Dermis microvascular lymphatic vessel endothelial cell (primary cell): ENCODE data around the gene MRPS6. TPM values are rescaled to one million over a fixed set of nuclear protein-coding genes. Genes with fewer than 3 reads are reported as not detected.

Experiments
- DNase-seq, 2 donors: peaks; one replicate each; pipeline versions ENCODE4 v3.0.0 to v3.0.0-alpha.2; 2010; ENCODE audit warnings: low read depth in 2 of 2
- total RNA-seq: library from RNA; depleted of rRNA; stranded (reverse); fragments of >200 nt; gene quantifications from 2 replicates; pipeline ENCODE4 v1.2.1, GENCODE V29; 2014

Gene MRPS6
- total RNA-seq, 1 donor from 2014 or later: 9.5 TPM

DNA sequence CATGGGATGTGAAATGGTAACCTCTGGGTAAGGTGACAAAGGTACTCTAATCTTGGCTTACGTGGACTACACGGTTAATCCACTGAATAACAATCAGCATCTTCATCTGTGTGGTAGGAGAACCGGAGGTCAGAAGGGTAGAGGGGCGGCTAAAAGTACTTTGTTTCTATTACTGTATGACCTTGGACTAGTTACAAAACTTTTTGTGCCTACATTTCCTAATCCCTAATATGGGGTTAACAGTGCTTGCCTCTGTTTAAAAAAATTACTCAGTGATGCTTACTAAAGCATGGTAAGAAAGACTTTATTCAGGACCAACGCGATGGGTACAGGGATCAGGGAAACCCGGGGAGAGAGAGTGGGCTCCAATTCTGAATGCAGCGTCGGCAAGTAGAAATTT lies 1.7 kb upstream of the MRPS6 start:
- DNase-seq: no peak

DNA sequence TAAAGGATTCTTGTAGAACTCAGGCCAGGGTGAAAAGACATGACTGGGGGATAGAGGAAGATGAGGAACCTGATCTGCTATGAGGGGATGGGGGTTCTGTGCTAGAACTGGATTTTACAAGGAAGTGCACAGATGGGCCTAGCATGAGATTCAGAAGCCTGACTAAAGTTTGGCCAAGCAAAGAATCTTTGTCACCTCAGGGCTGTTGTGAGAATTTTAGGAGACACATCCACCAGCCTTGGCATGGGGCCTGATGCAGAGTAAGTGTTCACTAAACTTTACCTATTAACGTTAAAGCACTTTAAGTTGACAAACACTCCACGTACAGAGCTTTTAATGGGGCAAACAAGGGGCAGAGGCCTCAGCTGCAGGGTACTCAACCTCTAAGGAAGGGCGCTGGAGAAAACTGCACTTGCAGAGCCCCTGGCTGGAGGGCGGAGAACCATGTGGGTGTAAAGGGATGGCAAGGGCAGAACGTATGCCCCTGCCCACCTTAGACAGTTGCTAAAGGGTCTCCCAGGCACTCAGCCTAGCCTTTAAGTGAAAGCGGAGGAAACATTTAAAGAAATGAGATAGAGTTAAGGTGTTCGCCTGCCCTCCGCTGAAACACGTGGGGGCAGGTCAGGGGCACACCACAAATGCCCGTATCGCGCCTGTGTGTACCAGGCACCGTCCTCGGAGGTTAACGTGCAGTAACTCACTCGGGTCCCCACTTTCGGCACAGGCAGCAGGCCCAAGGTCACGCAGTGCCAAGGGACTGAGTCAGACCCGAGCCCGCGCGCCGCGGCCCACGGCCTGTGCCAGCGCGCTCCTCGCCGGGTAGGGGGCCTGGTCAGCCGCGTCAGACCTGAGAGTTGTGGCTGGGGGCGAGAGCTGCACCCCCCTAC lies 990 bp upstream of the MRPS6 start:
- DNase-seq: no peak

DNA sequence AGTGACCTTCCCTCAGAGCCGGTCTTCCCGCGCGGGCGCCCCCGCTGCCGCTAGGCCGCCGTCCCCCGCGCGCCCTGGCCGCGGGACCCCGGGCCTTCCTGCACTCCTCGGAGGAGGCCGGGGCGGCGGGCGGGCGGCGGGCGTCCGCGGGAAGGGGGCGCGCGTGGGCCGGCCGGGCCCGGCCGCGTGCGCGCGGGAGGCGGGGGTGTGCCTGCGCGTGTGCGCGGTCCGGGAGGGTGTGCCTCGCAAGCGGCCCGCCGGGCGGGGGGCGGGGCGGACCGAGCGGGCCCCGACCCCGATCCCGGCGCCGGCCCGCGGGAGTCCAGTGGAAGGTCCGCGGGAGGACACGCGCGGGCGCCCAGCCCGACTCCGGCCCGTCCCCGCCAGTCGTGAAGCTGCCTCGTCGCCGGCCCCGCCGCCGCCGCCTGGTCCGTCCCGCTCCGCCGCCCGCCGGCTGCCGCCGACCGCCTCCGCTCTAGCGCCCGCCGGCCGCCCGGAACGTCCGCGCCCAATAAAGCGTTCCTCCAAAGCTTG lies 438 bp downstream of the MRPS6 start:
- peak in 1 of 2 donors; percentile 50 for DNase-seq

DNA sequence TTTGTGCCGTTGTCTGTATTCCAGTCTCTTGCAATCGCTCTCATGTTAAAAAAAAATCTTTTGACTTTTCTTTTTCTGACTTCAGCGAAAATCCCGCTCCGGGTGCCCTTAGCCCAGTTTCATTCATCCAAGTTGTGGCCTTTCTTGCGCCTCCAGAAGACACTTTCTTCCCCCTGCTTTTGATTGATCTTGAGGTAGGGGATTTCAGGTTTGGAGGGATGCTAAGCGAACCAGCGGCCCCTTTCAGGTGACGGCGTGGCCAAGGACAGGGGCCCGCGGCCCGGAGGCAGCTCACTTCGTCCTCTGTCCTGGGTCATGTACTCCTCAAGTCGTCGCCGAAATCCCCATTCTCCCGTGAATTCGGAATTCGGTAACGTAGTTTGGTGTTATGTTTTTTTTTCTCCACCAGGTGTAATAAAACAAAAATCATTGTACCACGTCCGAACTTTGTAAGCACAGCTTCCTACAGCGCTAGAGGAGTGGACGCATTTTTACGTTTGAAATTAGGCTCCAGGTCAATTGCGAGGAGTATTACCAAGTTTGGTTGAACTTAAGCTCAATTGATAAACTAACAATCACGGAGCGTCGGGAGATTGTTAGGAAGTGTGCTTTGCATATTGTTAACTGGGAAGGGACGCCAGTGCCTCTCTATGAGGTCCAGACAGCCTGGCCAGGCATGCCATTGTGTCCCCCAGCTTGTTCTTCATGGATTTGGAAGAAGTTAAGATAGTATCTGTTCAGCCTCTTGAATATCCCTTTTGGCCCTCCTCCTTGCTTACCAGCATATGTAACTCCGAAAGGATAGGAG lies 1.1 kb downstream of the MRPS6 start:
- DNase-seq: peak in 1 of 2 donors; percentile 17

DNA sequence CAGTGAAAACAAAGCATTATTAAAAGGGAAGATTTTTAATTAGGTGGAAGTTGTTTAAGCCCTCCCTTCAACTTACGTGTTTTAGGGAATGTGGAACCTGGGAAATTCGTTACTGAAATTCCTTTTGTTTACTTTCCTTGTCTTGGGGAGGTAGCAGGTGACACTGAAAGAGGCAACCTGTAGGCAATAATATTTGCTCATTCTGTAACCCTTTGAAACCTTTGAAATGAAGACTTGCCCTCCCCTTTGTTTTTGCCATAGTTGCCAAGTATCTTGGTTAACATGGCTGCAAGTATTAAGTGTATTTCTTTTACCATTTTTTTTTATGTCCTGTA lies 1.7 kb downstream of the MRPS6 start:
- no peak for DNase-seq

DNA sequence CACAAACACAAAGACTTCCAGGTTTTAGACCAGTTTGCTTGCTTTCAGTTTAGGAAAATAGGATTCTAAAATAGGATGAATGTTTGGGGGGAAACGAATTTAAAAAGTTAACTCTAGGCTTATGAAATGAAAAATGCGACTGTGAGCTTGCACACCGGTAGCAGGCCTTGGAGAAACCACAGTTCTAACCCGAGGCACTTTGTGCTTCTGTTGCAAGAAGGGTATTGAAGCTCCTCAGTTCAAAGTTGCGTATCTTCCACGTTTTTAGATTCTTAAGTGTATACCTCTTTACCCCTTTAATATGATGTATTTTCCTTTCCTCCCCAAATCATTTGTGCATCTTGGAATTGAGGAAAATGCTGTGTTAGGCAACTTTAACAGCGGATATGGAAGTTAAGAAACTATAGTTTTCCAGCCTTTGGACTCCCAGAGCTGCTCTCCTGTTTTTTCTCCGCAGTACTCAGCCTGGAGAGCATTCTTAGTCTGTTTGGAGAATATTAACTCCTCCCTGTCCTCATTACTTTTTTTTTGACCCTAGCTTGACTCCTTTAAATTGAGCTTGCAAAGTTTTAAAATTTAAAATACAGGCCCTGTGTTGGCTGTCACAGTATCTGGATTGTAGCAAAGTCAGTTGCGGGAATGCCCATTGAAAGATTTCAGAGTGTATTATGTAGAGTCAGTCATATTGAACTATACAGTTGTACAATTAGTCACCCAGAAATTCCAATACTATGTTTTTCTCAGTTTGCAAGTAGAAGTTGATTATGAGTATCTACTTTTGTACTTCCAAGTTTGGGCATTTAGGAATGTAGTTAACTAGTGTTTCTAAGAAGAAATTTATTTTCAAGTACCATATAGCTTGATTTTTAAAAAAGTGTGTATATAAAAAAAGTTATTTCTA lies 2.6 kb downstream of the MRPS6 start:
- no peak for DNase-seq

DNA sequence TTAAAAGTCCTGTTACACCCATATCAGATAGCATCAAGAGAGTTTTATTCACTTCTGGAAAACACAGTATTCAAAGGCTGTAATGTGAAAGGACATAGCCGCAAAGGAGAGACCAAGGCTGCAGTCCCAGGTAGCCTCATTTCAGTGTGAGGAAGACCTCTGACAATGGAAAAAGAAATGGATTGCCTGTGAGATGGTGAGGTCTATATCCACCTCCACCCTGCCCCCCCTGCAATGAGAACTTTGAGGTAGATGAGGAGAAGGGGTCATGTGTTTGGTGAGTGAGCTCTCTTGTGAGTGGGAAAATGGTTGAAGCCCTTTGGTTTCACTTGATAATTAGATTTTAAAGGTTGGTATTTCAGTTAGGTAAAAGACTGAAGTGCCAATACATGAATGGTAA lies 3.5 kb downstream of the MRPS6 start:
- no peak for DNase-seq

DNA sequence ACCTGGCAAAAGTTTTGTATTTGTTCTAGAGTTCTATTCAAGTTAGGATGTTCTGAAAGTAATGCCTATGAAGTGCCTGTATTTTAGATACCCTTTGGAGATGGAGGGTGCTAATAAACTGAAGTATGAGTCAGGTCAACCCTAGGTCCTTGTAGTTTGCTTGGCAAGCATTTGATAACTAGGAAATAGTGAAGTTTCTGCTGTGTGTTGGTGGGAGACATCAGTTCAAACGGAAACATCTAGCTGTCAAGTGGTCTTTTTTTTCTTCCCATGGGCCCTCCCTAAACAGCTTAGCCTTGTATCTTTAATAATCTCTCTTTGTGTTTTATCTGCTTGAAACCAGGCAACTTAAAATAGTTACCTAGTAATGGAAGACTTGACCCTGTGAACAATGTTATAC lies 4.5 kb downstream of the MRPS6 start:
- no peak for DNase-seq

DNA sequence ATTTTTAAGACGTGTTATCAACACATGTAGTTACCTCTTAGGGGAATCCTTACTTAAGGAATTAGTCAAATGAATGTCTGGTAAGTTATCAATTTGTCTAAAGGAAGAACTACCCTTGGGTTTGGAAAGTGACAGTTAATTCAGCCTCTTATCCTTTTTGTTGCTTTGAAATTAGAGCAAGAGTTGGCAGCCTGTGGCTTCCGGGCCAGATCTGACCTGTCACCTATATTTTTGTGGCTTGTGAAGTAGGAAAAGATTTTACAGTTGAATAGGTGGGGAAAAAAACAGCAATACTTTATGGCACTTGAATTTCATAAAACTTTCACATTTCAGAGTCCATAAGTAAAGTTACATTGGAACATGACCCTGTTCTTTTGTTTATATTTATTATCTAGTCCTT lies 5.5 kb downstream of the MRPS6 start:
- DNase-seq: peak; percentile 45 to 56

DNA sequence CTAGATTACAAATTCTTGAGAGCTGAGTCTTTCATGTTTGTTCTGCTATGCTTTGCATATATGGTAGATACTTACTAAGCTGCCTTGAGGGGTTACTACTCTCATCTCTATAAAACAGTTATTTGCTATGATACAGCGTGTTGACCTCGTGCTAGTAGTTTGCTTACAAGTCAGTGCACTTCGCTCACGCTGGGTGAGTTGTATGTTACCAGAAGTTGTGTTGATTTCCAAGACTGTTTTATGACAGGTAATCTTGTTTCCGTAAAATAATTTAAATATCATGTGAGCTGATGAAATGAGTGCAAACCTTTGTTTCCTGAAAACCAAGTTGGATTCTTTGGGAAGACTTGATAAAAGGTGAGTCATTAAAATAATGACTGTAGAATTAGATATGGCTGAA lies 7.3 kb downstream of the MRPS6 start:
- no peak for DNase-seq

DNA sequence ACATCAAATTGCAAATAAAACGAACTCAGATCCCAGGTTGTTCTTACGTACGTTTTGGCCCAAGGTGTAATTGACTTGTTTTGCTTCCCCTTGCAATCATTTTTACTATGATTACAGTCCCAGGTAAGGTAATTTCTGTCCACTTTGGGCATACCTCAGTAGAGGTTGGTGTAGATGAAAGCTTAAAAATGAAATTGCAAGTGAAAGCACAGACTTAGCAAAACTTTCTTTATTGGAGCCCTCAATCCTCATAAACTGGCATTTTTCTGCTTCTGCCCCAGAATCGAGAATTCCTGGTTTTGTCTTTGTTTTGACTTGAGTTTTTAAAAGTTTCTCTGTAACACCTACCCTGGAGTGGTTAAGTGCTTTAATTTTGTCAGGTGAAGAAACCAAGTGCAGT lies 9.4 kb downstream of the MRPS6 start:
- no peak for DNase-seq

DNA sequence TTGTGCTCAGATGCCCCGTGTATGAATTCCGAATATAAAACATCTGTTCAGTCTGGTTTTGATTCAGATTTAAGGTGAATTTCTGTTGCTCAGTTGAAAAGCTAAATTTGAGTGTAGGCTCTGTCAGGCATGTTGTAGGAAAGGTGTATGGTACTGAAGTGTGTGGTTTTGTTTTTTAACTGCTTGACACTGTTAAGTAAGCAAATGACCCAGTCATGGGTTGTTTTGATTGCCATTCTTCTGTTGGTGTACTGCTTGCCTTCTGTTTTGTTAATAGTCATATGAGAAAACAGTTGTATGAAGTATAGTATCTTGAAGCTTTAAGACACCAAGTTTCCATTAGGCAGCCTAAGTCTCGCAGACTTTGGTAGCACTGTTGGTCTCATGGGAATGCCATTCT lies 10.0 kb downstream of the MRPS6 start:
- DNase-seq: no peak

DNA sequence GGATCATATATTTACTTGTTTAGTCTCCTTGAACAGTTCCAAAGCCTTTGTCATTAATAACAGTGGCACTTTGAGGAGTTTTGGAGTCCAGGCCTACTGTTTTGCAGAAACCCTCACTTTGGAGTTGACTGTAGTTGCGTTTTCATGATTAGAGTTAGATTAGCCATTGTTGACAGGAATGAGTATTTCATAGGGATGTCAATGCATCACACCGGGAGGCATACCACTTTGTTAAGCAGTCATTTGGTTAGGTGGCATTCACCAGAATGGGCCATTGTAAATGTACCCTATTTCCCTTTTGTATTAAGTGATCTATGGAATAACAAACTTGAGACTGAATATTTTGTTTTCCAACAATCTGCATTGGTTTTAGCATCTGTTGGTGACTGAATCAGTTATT lies 11.8 kb downstream of the MRPS6 start:
- DNase-seq: no peak

DNA sequence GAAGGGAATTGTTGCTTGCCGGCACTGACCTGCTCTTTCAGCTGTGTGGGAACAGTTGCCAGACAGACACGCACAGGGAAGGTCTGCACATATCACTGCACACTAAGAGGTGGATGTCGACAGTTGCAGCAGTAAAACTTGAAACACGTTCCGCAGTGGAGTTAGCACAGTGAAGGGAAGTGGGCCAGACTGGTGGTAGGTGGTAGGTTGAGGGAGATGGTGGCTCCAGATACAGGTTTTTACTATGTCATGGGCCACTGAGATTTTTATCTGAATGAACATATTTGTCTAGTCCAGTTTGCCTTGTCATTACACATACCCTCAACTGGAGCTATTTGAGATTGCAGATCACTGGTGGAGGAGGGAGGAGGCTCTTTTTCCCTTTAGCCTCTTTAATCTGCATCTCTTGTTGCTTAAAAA lies 13.5 kb downstream of the MRPS6 start:
- no peak for DNase-seq

DNA sequence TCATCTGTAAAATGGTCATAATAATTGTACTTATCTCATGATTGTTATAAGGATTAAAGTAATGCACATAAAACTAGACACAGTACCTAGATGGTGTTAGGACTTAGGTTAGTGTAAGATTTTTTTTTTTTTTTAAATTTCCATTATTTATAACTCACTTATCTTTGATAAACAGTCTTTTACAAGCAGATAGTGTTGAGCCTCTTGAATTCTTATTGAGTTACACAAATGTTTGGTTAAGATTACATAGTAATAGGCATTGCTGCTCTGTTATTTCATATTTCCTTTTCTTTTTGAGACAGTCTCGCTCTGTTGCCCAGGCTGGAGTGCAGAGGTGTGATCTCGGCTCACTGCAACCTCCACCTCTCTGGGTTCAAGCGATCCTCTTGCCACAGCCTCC lies 15.4 kb downstream of the MRPS6 start:
- no peak for DNase-seq

DNA sequence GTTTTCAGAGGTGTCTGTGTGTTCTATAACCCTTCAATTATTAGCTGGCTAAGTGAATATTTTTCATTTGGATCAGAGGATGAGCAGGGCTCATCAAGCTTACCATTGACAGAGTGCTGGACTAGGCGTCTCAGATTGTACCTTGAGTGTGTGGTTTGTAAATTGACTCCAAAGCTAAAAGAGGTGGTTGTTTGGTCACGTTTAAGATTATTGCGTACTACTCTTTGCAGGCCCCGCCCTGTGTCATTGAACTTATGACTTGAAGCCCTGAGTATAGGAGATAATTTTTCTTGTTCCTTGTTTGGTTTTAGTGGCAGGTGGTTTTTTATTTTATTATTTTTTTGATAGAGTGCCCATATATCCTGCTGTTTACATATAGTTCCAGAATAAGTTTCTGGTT lies 17.7 kb downstream of the MRPS6 start:
- no peak for DNase-seq

DNA sequence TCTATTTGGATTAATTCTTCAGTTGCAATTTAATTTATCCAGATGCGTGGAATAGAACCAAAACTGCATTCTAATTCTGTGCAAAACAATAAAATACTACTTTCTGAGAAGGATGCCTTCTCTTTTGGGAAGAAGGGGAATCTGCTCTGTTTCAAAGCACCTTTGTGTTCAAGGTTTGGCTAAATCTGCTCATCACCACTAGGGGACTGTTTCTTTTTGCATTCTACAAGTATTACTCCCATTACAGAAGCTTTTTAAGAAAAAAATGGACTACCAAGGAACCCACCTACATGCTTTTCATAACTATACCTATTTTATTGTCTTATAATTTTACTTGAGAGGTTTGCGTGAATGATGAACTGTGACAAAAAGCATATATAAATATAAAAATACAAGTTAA lies 18.2 kb downstream of the MRPS6 start:
- peak in 1 of 2 donors; percentile 27 for DNase-seq

DNA sequence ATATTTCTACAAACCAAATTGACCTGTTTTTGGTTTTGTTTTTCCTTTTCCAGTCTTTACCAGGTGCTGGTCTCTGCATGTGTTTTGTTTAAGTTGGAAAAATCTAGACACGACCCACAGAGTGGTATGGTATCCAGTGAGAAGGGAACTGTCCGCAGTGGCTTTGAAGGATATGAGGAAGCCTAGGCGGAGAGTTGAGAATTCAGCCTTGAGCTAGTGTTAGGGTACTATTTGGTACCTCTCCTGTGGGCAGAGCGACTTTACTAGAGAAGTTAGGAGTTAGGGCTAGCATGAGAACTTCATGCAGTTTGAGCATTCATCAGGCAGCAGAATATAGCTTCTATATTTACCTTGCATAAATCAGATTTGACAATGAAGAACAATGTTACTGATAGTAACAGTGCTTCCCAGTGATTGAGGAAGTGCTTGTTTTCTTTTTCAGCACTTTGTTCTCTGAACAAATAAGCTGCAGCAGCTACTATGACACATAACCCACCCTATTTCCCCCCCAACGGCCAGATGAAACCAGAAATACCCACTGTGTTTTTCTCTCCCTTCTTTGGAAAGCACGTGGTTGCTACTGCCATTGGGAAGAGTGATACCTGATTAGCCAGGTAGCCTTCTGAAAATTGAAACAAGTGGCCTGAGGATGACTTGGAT lies 19.0 kb downstream of the MRPS6 start:
- peak; percentile 82 to 89 for DNase-seq

DNA sequence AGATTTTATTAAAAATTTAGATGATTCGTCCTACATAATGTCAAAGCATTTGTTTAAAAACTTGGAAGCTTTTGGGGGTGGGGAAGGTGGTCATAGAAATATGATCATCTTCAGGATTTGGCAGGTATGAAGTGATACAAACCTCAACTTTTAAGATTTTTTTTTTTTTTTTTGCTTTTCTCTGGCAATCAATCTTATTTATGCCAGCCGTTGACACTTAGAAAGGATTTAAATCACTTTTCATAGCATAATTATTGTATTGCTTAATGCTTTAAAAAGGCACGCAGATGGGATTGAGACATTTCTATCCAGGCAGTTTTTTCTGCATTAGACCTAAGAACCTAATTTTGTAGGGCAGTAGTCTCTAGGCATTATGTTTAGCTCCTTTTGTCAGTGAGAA lies 19.7 kb downstream of the MRPS6 start:
- no peak for DNase-seq

DNA sequence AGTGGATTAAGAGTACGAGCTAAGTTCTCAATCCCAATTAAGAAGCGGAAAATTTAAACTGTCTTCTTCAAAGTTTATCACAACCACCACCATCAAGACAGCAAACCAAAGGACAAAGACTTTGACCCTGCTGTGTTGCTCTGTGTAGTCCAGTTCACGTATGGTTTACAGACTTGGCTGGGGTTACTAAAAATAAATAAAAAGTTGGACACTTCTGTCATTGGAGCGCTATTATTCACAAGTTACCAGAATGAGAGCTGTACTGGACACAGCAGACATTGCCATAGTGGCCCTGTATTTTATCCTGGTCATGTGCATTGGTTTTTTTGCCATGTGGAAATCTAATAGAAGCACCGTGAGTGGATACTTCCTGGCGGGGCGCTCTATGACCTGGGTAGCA lies 21.6 kb downstream of the MRPS6 start:
- DNase-seq: no peak

DNA sequence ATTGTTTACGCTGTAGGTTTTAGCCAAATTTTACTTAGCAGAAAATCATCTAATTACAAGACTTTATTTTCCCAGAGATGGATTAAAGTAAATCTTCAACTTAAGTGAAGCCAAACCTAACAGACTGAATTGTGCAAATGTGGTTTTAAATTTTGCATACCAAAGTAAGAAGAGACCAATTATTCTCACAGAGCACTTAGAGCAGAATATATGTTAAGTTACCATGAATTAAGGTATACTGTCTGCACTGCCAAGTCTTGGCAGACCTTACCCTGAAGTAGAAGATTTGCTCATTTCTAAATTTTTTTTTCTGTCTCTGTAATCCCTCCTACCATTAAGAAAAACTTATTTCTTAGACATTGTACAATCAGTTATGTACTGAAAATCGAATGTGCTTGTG lies 24.1 kb downstream of the MRPS6 start:
- no peak for DNase-seq
